AG09319 (cell line): Measurements from ENCODE around the gene DCAF10.
A peak's percentile ranks its signal among the peaks of the same experiment; 100 is the strongest.

Experiments
- DNase-seq: peaks from one replicate; pipeline ENCODE4 v3.0.0-alpha.2; 2010; ENCODE audit warnings: low read depth; ENCODE audit errors: extremely low read depth
- CTCF ChIP-seq: IDR thresholded peaks from 2 replicates; pipeline ENCODE4 v1.5.1; 2011; ENCODE audit warnings: low read depth, mild to moderate bottlenecking, inconsistent platforms, low read length, moderate library complexity

DCAF10 gene

GRCh38 chr9:37911271-37911681 is 110.7 kb downstream of the DCAF10 start:
- no peak for TF ChIP-seq CTCF
- no peak for DNase-seq

GRCh38 chr9:37913480-37914153 is 113.0 kb downstream of the DCAF10 start:
- DNase-seq: peak; percentile 35
- peak; percentile 97 for TF ChIP-seq CTCF

GRCh38 chr9:37914154-37914551 is 113.6 kb downstream of the DCAF10 start:
- no peak for TF ChIP-seq CTCF
- no peak for DNase-seq

- DNase-seq: no peak
- TF ChIP-seq CTCF: no peak
These were observed 114.2 kb downstream of the DCAF10 start for GRCh38 chr9:37914701-37915358.

- no peak for DNase-seq
- no peak for TF ChIP-seq CTCF
These were observed 115.4 kb downstream of the DCAF10 start for GRCh38 chr9:37915911-37916470.

GRCh38 chr9:37916471-37917312 is 116.1 kb downstream of the DCAF10 start:
- TF ChIP-seq CTCF: no peak
- DNase-seq: no peak
